Right ventricle myocardium inferior (tissue), 1 donor: ENCODE data around the gene KDM4B. TPM values are rescaled to one million over a fixed set of nuclear protein-coding genes. Genes with fewer than 3 reads are reported as not detected.

Experiments
- ATAC-seq: fragments of 200-7000 bp; cut with Tn5 transposase; one replicate; pipeline ENCODE4 v1.9.1; 2020; ENCODE audit warnings: mild to moderate bottlenecking, moderate library complexity
- DNase-seq: peaks from one replicate; pipeline ENCODE4 v3.0.0; 2021; ENCODE audit errors: missing footprints
- intact Hi-C: fragments of 100-400 bp; cut with DNase I; formaldehyde crosslinking; loops from one replicate; pipeline ENCODE4 v1.11.0; 2022
- total RNA-seq: library from RNA; stranded (reverse); fragmentation: NEBNext Ultra II Directional; extraction: Animal tissue kit (Norgen Biotek cat#: 25700); gene quantifications from one replicate; pipeline ENCODE4 v1.2.1, GENCODE V29; 2021
- donor health status: DM: no; HTN: yes; CAD: no; lungs with severe emphysema.

The KDM4B gene
- total RNA-seq, 1 donor from 2014 or later = 38.6 TPM

- no peak for ATAC-seq
- intact Hi-C loops = no loop called here
- peak; percentile 27 for DNase-seq
Observed at GRCh38 chr19:5142725-5143097, 173.8 kb downstream of the KDM4B start.

DNA sequence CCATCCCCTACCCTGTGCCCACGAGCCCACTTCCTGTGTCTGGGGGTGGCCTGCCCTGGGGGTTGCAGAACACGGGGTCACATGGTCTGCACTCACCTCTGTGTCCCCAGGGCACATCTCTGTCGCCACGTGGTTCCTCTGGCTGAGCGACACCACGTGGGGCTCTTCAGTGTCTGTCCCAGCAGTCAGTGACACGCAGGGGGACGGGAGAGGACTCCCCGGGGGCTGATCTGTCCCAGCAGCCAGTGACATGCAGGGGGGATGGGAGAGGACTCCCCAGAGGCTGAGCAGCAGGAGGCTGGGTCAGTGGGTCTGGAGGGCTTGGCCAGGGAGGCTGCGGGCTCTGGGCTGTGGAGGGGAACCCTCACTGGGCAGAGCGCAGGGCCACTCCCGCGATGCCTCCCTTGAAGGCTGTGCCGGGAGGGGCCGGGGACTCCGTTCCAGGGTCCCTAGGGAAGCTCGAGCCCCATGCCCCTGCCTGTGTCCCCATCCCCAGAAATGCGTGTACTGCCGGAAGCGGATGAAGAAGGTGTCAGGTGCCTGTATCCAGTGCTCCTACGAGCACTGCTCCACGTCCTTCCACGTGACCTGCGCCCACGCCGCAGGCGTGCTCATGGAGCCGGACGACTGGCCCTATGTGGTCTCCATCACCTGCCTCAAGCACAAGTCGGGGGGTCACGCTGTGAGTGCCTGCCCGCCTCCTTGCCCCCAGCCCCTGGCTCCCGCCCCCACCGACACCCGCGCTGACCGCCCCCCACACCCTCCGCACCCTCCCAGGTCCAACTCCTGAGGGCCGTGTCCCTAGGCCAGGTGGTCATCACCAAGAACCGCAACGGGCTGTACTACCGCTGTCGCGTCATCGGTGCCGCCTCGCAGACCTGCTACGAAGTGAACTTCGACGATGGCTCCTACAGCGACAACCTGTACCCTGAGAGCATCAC lies 174.8 kb downstream of the KDM4B start:
- peak; percentile 64 for DNase-seq
- no peak for ATAC-seq
- intact Hi-C loops = no loop called here

- ATAC-seq (no peak), DNase-seq (peak; percentile 49)
- intact Hi-C loops = no loop called here
Observed at GRCh38 chr19:5144545-5145179, 175.7 kb downstream of the KDM4B start.

GRCh38 chr19:5145521-5146511 lies 176.9 kb downstream of the KDM4B start:
- intact Hi-C loops = no loop called here
- DNase-seq = peak; percentile 46
- no peak for ATAC-seq

DNA sequence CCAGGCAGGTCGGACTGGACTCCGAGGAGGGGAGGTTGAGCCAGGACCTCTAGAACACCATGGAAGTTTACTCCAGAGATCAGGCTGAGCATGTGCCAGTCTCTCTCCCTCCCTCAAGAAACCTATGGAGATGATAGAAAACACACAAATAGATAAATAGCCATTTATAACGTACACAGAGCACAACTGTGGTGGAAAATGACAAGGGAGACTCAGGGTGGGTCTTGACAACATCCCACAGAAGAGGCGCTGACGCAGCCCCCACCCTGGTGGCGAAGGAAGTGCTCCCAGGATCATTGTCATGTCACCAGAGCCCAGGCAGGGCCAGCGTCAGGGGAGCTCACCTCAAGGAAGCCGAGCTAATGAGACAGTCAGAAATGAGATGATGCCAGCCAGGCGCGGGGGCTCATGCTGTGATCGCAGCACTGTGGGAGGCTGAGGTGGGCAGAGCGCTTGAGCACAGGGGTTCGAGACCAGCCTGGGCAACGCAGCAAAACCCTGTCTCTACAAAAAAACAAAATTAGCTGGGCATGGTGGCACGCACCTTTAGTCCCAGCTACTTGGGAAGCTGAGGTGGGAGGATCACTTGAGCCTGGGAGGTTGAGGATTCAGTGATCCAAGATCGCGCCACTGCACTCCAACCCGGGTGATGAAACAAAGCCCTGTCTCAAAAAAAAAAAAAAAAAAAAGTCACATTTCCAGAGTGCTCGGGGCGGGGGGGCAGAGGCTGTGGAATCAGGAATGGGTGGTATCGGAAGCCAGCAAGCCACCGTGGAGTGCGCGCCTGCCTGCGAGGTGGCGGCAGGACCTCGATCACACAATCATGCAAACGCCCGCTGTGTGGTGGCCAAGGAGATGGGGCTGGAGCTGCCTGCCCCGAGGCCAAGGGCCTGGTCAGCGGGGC lies 178.4 kb downstream of the KDM4B start:
- intact Hi-C loops = no loop called here

DNA sequence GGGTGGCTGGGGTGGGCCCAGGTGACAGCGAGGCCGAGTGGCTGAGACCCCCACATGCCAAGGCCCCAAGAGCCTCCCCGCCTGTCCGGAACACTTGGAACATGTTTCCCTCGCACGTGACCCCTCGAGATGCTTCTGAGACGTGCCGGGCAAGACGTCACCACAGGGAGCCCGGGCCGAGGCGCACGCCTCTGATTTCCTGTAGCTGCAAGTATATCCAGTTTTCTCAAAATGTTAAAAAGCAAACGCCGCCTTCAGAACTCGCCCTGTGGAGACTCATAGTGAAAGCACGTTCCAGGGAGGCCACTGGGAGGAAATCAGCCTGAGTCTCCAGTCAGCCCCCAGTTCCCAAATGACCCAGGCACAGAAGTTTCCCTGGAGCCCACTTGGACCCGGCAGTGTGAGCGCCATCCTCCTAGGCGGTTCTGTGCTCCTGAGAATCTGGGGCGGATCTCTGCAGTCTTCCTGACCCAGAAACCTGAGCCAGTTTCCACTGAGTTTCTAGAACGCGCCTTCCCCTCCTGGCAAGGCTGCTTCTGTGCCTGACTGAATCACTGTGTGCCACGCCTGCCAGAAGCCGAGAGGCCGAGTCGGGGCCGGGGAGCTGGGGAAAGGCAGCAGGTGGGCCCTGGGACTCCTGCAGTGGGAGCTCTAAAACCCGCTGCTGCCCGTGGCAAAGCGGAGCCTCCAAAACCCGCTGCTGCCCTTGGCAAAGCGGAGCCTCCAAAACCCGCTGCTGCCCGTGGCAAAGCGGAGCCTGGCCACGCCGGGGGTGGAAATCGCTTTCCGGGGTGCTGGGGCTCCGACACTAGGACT lies 179.3 kb downstream of the KDM4B start:
- peak; percentile 64 for DNase-seq
- no peak for ATAC-seq
- intact Hi-C loops = no loop called here

More for the DNA sequence above, 178.4 kb downstream of the KDM4B start:
- ATAC-seq = no peak
- peak; percentile 35 for DNase-seq

- ATAC-seq = no peak
- DNase-seq = peak; percentile 55
- intact Hi-C loops = no loop called here
Observed at GRCh38 chr19:5148794-5149190, 179.9 kb downstream of the KDM4B start.

- DNase-seq = no peak
- no peak for ATAC-seq
Observed at GRCh38 chr19:5149508-5149907, 180.6 kb downstream of the KDM4B start.

DNA sequence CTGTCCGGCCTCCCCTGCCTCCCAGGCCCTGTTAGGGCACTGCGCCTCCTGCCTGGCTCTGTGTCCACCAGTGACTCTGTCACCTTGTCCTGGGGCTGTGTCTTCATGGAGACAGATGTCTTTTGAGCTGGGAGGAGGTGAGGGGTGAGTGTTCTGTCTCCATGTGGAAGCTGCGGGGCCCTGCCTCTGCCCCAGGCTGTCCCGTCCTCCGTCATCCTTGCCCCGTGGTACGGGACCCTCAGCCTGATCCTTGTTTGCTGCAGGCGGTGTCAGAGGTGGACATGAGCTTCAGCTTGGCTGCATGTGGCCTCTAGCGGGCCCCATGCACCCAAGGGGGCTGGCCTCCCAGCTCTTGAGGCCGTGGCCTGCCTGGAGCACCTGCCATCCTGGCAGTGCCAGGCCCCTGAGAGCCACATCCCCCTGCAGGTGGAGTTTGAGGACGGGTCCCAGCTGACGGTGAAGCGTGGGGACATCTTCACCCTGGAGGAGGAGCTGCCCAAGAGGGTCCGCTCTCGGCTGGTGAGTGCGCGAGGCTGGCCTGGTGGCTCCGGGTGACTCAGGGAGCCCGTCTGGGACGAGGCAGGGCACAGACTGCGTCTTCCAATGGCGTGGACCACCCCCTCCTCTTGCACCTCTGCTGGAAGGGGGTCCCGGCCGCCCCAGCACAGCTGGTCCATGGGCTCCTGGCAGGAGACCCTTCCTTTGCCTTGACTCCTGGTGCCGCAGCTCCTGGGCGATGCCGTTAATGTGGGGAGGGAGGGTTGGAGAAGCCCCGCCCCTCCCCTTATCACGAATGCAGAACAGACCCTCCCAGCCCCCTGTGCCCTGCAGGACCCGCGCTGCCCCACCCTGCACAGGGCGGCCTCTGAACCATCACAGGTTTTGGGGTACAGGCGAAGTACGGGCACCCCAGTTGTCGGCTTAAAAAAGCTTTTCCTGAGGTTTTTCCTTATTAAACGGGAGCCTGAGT lies 181.3 kb downstream of the KDM4B start:
- intact Hi-C loops = no loop called here
- no peak for ATAC-seq
- DNase-seq = peak; percentile 42

More at GRCh38 chr19:5149508-5149907, 180.6 kb downstream of the KDM4B start:
- intact Hi-C loops = no loop called here

DNA sequence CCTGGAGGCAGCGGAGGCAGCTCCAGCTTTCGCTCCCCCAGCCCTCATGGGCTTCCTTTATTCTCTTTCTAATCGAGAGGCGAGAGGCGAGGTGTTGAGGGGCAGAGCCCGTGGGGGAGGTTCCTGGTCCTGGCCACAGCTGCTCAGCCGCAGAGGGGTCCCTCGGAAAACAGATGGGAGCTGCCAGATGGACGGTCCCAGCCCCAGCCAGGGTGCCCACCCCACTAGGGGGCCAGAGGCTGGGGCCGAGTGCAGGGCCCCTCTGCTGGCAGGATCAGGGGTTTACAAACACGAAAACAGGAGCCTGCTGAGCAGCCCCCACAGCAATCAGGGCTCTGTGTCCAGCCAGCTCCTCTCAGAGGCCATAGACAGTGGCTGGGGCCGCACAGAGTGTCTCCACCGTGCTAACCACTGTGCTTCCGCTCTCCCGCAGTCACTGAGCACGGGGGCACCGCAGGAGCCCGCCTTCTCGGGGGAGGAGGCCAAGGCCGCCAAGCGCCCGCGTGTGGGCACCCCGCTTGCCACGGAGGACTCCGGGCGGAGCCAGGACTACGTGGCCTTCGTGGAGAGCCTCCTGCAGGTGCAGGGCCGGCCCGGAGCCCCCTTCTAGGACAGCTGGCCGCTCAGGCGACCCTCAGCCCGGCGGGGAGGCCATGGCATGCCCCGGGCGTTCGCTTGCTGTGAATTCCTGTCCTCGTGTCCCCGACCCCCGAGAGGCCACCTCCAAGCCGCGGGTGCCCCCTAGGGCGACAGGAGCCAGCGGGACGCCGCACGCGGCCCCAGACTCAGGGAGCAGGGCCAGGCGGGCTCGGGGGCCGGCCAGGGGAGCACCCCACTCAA lies 182.2 kb downstream of the KDM4B start:
- no peak for ATAC-seq
- intact Hi-C loops = no loop called here

DNA sequence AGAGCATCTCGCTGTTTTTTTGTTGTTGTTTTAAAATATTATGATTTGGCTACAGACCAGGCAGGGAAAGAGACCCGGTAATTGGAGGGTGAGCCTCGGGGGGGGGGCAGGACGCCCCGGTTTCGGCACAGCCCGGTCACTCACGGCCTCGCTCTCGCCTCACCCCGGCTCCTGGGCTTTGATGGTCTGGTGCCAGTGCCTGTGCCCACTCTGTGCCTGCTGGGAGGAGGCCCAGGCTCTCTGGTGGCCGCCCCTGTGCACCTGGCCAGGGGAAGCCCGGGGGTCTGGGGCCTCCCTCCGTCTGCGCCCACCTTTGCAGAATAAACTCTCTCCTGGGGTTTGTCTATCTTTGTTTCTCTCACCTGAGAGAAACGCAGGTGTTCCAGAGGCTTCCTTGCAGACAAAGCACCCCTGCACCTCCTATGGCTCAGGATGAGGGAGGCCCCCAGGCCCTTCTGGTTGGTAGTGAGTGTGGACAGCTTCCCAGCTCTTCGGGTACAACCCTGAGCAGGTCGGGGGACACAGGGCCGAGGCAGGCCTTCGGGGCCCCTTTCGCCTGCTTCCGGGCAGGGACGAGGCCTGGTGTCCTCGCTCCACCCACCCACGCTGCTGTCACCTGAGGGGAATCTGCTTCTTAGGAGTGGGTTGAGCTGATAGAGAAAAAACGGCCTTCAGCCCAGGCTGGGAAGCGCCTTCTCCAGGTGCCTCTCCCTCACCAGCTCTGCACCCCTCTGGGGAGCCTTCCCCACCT lies 183.3 kb downstream of the KDM4B start:
- ATAC-seq (no peak), DNase-seq (no peak)
- intact Hi-C loops = no loop called here

More for the DNA sequence above, 182.2 kb downstream of the KDM4B start:
- DNase-seq = no peak

GRCh38 chr19:5152767-5153532 lies 184.0 kb downstream of the KDM4B start:
- intact Hi-C loops = no loop called here
- no peak for DNase-seq
- ATAC-seq = no peak

DNA sequence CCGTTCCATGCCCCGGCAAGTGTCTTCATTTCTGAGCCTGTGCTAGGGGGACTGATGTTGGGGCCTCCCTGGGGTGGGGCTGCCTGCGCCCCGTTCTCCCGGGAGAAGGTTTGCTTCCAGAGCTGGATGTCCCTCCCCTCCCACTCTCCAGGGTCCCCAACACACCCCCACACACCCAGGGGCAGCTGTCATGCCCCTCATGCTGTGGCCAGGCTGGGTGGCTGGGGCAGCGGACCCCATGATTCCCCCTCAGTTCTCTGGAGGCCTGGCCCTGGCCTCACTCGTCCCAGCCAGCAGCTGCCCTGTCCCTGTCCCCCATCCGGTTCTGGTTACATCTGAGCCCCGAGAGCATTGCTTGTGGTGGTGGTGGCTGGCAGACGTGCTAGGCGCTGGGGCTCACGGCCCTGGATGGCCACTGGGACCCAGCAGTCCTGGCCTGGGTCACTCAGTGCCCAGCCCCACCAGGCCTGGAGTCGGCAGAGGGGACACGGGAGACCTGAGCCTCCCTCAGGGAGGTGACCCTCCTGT lies 184.8 kb downstream of the KDM4B start:
- intact Hi-C loops = no loop called here
- no peak for ATAC-seq

More for the DNA sequence above, 184.8 kb downstream of the KDM4B start:
- no peak for DNase-seq
